Gastrocnemius medialis (tissue), 4 donors: ENCODE results near the gene NFIA.

Experiments used
- POLR2A ChIP-seq, 2 donors: fragments of 450-650 bp; IDR thresholded peaks; one replicate each; pipeline ENCODE4 v1.6.1; 2017; ENCODE audit warnings: antibody characterized with exemption in 2 of 2, mild to moderate bottlenecking in 2 of 2, moderate library complexity in 2 of 2
- TF ChIP-seq, protein P1 (sequence below), 5 experiments: fragments of 450-650 bp in 3 of 5; fragments of 200-600 bp in 2 of 5; sonication (generic) in 2 of 5; IDR thresholded peaks in 4 of 5; conservative IDR thresholded peaks in 1 of 5; 1 replicate in 4 of 5; 2 replicates in 1 of 5; pipeline ENCODE4 v1.5.1; 2016 to 2019; ENCODE audit warnings: antibody characterized with exemption in 5 of 5, mild to moderate bottlenecking in 3 of 5, moderate library complexity in 3 of 5

DNA sequence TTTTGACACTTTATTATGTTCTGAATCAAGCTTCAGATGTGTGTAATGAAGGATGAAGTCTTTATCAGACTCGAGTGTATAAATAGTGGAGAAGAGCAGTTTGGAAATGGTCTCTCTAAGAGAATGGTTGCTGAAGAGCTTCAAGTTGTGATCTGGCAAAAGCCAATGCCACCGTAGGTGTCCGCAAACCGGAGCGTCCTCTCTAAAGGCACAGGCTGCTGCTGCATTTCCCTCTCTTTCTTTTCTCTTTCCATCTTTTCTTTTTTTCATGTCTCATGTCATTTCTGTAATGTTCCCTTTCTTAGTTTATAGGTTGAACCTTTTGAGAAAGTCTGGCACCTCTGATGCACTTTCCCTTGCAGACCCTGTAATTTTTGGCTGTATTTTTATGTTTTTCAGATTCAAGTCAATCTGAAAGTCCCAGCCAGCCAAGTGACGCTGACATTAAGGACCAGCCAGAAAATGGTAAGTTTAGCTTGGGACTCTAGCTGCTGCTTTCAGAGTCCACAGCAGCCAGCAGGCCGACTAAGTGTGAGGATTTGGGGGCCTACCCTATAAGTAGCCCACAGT is 194.8 kb downstream of the NFIA start:
- TF ChIP-seq, protein P1, sequence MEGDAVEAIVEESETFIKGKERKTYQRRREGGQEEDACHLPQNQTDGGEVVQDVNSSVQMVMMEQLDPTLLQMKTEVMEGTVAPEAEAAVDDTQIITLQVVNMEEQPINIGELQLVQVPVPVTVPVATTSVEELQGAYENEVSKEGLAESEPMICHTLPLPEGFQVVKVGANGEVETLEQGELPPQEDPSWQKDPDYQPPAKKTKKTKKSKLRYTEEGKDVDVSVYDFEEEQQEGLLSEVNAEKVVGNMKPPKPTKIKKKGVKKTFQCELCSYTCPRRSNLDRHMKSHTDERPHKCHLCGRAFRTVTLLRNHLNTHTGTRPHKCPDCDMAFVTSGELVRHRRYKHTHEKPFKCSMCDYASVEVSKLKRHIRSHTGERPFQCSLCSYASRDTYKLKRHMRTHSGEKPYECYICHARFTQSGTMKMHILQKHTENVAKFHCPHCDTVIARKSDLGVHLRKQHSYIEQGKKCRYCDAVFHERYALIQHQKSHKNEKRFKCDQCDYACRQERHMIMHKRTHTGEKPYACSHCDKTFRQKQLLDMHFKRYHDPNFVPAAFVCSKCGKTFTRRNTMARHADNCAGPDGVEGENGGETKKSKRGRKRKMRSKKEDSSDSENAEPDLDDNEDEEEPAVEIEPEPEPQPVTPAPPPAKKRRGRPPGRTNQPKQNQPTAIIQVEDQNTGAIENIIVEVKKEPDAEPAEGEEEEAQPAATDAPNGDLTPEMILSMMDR (IDR thresholded peaks at IDR 0.05 in 4 of 5, conservative IDR thresholded peaks at IDR 0.05 in 1 of 5): no peak
- TF ChIP-seq POLR2A (IDR thresholded peaks at IDR 0.05): no peak
